A549 (cell line): ENCODE measurements around the gene PNPLA7. TPM values are rescaled to one million over a fixed set of nuclear protein-coding genes. Genes with fewer than 3 reads are reported as not detected.

Experiments
- BCL3 ChIP-seq: fragments of >200 bp; sonication (Bioruptor Twin); formaldehyde crosslinking; IDR thresholded peaks from 3 replicates; pipeline ENCODE4 v1.6.1; 2016
- BHLHE40 ChIP-seq: IDR thresholded peaks from 2 replicates; pipeline ENCODE4 v1.6.1; 2012; ENCODE audit warnings: low read depth, low read length, inconsistent platforms
- CBX8 ChIP-seq: fragments of 200-600 bp; sonication (generic); IDR thresholded peaks from 2 replicates; pipeline ENCODE4 v1.6.1; 2016
- CHD2 ChIP-seq: fragments of 150-350 bp; IDR thresholded peaks from 2 replicates; pipeline ENCODE4 v1.6.1; 2014; ENCODE audit warnings: low read length; ENCODE audit not compliant: partially characterized antibody
- CHD4 ChIP-seq: fragments of 200-600 bp; sonication (generic); IDR thresholded peaks from 2 replicates; pipeline ENCODE4 v1.6.1; 2016; ENCODE audit warnings: antibody characterized with exemption, mild to moderate bottlenecking, borderline replicate concordance
- E2F6 ChIP-seq: IDR thresholded peaks from 2 replicates; pipeline ENCODE4 v1.6.1; 2012; ENCODE audit warnings: low read depth, borderline replicate concordance
- ELK1 ChIP-seq: fragments of 150-350 bp; IDR thresholded peaks from 2 replicates; pipeline ENCODE4 v1.6.1; 2014; ENCODE audit warnings: low read depth, mild to moderate bottlenecking, low read length
- EP300 ChIP-seq, 2 experiments: fragments of >200 bp; sonication (Bioruptor Twin); formaldehyde crosslinking; IDR thresholded peaks; 2 replicates in 1 of 2; 3 replicates in 1 of 2; pipeline ENCODE4 v1.6.1; 2016 to 2017
- ESRRA ChIP-seq: fragments of 150-350 bp; IDR thresholded peaks from 2 replicates; pipeline ENCODE4 v1.6.1; 2014; ENCODE audit warnings: mild to moderate bottlenecking, low read length, borderline replicate concordance
- FOSL2 ChIP-seq, 2 experiments: fragments of 450-650 bp in 1 of 2; fragments of >200 bp in 1 of 2; sonication (Bioruptor Twin) in 1 of 2; formaldehyde crosslinking; IDR thresholded peaks; 2 replicates each; pipeline versions ENCODE4 v1.5.0 to v1.6.1; 2016 to 2020; ENCODE audit warnings: mild to moderate bottlenecking in 1 of 2, moderate library complexity in 1 of 2
- FOXS1 ChIP-seq: fragments of 250-450 bp; sonication (Bioruptor Pico); IDR thresholded peaks from 2 replicates; pipeline ENCODE4 v1.5.0; 2020; ENCODE audit warnings: mild to moderate bottlenecking, moderate library complexity
- GATA3 ChIP-seq: IDR thresholded peaks from 2 replicates; pipeline ENCODE4 v1.6.1; 2012; ENCODE audit warnings: borderline replicate concordance
- HOXA7 ChIP-seq: fragments of 250-450 bp; sonication (Bioruptor Pico); IDR thresholded peaks from 2 replicates; pipeline ENCODE4 v1.5.0; 2020; ENCODE audit warnings: mild to moderate bottlenecking, moderate library complexity
- HOXB5 ChIP-seq: fragments of 250-450 bp; sonication (Bioruptor Pico); IDR thresholded peaks from 2 replicates; pipeline ENCODE4 v1.5.0; 2020; ENCODE audit warnings: mild to moderate bottlenecking, moderate library complexity
- JUNB ChIP-seq: fragments of >200 bp; sonication (Bioruptor Twin); formaldehyde crosslinking; IDR thresholded peaks from 2 replicates; pipeline ENCODE4 v1.6.1; 2016
- KDM1A ChIP-seq: fragments of 200-600 bp; sonication (generic); IDR thresholded peaks from 2 replicates; pipeline ENCODE4 v1.6.1; 2016; ENCODE audit warnings: low read depth, mild to moderate bottlenecking
- MAFK ChIP-seq: fragments of 450-650 bp; IDR thresholded peaks from 2 replicates; pipeline ENCODE4 v1.6.1; 2014; ENCODE audit not compliant: partially characterized antibody
- MYC ChIP-seq: IDR thresholded peaks from 2 replicates; pipeline ENCODE4 v1.6.1; 2012; ENCODE audit warnings: mild to moderate bottlenecking, inconsistent platforms, low read length, improper control_type of control experiment, borderline replicate concordance
- NFE2L2 ChIP-seq: fragments of 150-350 bp; conservative IDR thresholded peaks from 2 replicates; pipeline ENCODE4 v1.6.1; 2014; ENCODE audit warnings: low read length
- PHF8 ChIP-seq: fragments of 200-600 bp; sonication (generic); IDR thresholded peaks from 2 replicates; pipeline ENCODE4 v1.6.1; 2016; ENCODE audit warnings: low read depth, mild to moderate bottlenecking, antibody characterized with exemption, moderate library complexity, borderline replicate concordance
- POLR2AphosphoS2 ChIP-seq: conservative IDR thresholded peaks from 2 replicates; pipeline ENCODE4 v1.6.1; 2012; ENCODE audit warnings: low read length, improper control_type of control experiment, inconsistent platforms
- RCOR1 ChIP-seq: fragments of 150-350 bp; IDR thresholded peaks from 2 replicates; pipeline ENCODE4 v1.6.1; 2014; ENCODE audit warnings: antibody characterized with exemption, low read length, low read depth
- RNF2 ChIP-seq: fragments of 200-600 bp; sonication (generic); IDR thresholded peaks from 2 replicates; pipeline ENCODE4 v1.6.1; 2016; ENCODE audit warnings: low read depth, mild to moderate bottlenecking, antibody characterized with exemption, moderate library complexity, borderline replicate concordance
- SREBF2 ChIP-seq: fragments of 450-650 bp; IDR thresholded peaks from 2 replicates; pipeline ENCODE4 v1.6.1; 2014; ENCODE audit warnings: mild to moderate bottlenecking, moderate library complexity
- TFCP2L1 ChIP-seq: fragments of 250-450 bp; sonication (Bioruptor Pico); IDR thresholded peaks from 2 replicates; pipeline ENCODE4 v1.5.0; 2021; ENCODE audit warnings: mild to moderate bottlenecking
- TP53 ChIP-seq: fragments of 250-450 bp; sonication (Bioruptor Pico); IDR thresholded peaks from 2 replicates; pipeline ENCODE4 v1.5.0; 2021; ENCODE audit warnings: mild to moderate bottlenecking, moderate library complexity
- ZFP36 ChIP-seq: fragments of 450-650 bp; IDR thresholded peaks from 2 replicates; pipeline ENCODE4 v1.6.1; 2014; ENCODE audit warnings: borderline replicate concordance; ENCODE audit not compliant: partially characterized antibody
- ZNF302 ChIP-seq: fragments of 250-450 bp; sonication (Bioruptor Pico); IDR thresholded peaks from 2 replicates; pipeline ENCODE4 v1.9.0; 2021; ENCODE audit warnings: inconsistent platforms, mild to moderate bottlenecking, moderate library complexity
- ZSCAN20 ChIP-seq: fragments of 250-450 bp; sonication (Bioruptor Pico); IDR thresholded peaks from 2 replicates; pipeline ENCODE4 v1.8.0; 2022; ENCODE audit warnings: mild to moderate bottlenecking, moderate library complexity
- polyA plus RNA-seq, 4 experiments: library from polyadenylated mRNA; depleted of rRNA in 3 of 4; stranded (reverse); fragments of >200 nt; fragmentation: RNase III in 1 of 4; extraction: RNeasy Plus Mini Kit Qiagen cat#74134 plus additional on column Dnase treatment in 1 of 4; gene quantifications; 2 replicates in 3 of 4; 3 replicates in 1 of 4; pipeline ENCODE4 v1.2.3, GENCODE V29; 2011 to 2017
- TF ChIP-seq, protein P1 (sequence below): IDR thresholded peaks from 2 replicates; pipeline ENCODE4 v1.6.1; 2012
- TF ChIP-seq, protein P2 (sequence below): fragments of >200 bp; sonication (Bioruptor Twin); formaldehyde crosslinking; IDR thresholded peaks from 3 replicates; pipeline ENCODE4 v1.5.1; 2016
- TF ChIP-seq, protein P3 (sequence below): IDR thresholded peaks from 2 replicates; pipeline ENCODE4 v1.6.1; 2012
- TF ChIP-seq, protein P4 (sequence below): fragments of 200-600 bp; sonication (generic); IDR thresholded peaks from 2 replicates; pipeline ENCODE4 v1.6.1; 2016; ENCODE audit warnings: antibody characterized with exemption, mild to moderate bottlenecking, moderate library complexity

The PNPLA7 gene
- polyA plus RNA-seq, 2 of the 4 experiments (the other 2 are of a cell fraction), result 0.31 to 1.1 TPM

DNA sequence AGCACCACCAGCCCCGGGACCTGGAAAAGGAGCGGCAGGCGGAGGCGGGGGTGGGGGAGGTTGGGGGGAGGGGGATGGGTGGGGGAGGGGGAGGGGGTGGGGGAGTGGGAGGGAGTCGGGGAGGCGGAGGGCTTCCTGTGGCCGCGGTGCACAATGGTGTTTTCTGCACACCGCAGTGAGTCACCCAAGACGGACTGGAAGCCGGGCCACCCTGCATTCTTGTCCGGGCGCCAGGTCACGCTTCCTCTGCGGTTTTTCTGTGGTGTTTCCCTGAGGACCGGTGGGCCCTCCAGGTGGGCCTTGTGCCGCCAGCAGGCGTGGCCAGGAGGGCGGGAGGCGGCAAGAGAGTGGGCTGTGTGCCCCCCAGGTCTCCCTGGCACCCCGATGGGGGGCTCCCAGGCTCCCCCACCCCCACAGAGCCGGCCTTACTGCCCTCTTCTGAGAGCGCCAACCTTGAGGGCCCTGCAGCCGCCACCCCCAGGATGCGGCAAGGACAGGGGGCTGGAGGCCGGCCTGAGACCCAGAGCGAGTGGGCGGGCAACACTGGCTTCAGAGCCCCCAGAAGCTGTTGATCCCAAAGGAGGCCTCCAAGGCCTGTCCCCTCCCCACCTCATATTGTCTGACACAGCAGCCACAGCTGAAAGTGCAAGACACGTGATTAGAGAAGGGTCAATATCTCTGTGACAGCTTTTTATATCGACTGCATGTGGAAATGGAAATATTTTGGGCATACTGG lies 138.4 kb downstream of the PNPLA7 start (continued):
- TF ChIP-seq EP300 (IDR thresholded peaks at IDR 0.05), result peak in 1 of 2 experiments; percentile 24; a peak in 1 of 5 replicates
- no peak for TF ChIP-seq FOXS1 (CRISPR knock-in tag)
- TF ChIP-seq, protein P1, sequence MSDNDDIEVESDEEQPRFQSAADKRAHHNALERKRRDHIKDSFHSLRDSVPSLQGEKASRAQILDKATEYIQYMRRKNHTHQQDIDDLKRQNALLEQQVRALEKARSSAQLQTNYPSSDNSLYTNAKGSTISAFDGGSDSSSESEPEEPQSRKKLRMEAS, result peak; percentile 70
- no peak for TF ChIP-seq ESRRA
- TF ChIP-seq, protein P2, sequence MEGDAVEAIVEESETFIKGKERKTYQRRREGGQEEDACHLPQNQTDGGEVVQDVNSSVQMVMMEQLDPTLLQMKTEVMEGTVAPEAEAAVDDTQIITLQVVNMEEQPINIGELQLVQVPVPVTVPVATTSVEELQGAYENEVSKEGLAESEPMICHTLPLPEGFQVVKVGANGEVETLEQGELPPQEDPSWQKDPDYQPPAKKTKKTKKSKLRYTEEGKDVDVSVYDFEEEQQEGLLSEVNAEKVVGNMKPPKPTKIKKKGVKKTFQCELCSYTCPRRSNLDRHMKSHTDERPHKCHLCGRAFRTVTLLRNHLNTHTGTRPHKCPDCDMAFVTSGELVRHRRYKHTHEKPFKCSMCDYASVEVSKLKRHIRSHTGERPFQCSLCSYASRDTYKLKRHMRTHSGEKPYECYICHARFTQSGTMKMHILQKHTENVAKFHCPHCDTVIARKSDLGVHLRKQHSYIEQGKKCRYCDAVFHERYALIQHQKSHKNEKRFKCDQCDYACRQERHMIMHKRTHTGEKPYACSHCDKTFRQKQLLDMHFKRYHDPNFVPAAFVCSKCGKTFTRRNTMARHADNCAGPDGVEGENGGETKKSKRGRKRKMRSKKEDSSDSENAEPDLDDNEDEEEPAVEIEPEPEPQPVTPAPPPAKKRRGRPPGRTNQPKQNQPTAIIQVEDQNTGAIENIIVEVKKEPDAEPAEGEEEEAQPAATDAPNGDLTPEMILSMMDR, result no peak
- TF ChIP-seq CHD2, result no peak
- no peak for TF ChIP-seq NFE2L2
- no peak for TF ChIP-seq RNF2
- TF ChIP-seq, protein P3, sequence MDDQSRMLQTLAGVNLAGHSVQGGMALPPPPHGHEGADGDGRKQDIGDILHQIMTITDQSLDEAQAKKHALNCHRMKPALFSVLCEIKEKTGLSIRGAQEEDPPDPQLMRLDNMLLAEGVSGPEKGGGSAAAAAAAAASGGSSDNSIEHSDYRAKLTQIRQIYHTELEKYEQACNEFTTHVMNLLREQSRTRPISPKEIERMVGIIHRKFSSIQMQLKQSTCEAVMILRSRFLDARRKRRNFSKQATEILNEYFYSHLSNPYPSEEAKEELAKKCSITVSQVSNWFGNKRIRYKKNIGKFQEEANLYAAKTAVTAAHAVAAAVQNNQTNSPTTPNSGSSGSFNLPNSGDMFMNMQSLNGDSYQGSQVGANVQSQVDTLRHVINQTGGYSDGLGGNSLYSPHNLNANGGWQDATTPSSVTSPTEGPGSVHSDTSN, result no peak
- no peak for TF ChIP-seq RCOR1
- peak; percentile 46; the same call in 1 of the 2 replicates for TF ChIP-seq FOSL2 (IDR thresholded peaks at IDR 0.05)
- peak; percentile 76 for TF ChIP-seq FOSL2 (CRISPR knock-in tag; IDR thresholded peaks at IDR 0.05)
- TF ChIP-seq MYC, result no peak
- no peak for TF ChIP-seq POLR2AphosphoS2
- TF ChIP-seq PHF8, result no peak
- TF ChIP-seq TP53, result no peak
- TF ChIP-seq BCL3, result no peak
- TF ChIP-seq JUNB, result no peak
- TF ChIP-seq, protein P4, sequence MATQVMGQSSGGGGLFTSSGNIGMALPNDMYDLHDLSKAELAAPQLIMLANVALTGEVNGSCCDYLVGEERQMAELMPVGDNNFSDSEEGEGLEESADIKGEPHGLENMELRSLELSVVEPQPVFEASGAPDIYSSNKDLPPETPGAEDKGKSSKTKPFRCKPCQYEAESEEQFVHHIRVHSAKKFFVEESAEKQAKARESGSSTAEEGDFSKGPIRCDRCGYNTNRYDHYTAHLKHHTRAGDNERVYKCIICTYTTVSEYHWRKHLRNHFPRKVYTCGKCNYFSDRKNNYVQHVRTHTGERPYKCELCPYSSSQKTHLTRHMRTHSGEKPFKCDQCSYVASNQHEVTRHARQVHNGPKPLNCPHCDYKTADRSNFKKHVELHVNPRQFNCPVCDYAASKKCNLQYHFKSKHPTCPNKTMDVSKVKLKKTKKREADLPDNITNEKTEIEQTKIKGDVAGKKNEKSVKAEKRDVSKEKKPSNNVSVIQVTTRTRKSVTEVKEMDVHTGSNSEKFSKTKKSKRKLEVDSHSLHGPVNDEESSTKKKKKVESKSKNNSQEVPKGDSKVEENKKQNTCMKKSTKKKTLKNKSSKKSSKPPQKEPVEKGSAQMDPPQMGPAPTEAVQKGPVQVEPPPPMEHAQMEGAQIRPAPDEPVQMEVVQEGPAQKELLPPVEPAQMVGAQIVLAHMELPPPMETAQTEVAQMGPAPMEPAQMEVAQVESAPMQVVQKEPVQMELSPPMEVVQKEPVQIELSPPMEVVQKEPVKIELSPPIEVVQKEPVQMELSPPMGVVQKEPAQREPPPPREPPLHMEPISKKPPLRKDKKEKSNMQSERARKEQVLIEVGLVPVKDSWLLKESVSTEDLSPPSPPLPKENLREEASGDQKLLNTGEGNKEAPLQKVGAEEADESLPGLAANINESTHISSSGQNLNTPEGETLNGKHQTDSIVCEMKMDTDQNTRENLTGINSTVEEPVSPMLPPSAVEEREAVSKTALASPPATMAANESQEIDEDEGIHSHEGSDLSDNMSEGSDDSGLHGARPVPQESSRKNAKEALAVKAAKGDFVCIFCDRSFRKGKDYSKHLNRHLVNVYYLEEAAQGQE, result no peak
- TF ChIP-seq GATA3, result 0 out of 2 replicates have a peak, but pooled peaks have one; percentile 30
- TF ChIP-seq MAFK, result no peak
- TF ChIP-seq E2F6, result 0 out of 2 replicates have a peak, but pooled peaks have one; percentile 23
- no peak for TF ChIP-seq ZNF302 (CRISPR knock-in tag)
- 0 out of 2 replicates have a peak, but pooled peaks have one; percentile 30 for TF ChIP-seq TFCP2L1 (CRISPR knock-in tag)
- TF ChIP-seq ZFP36, result no peak
- no peak for TF ChIP-seq KDM1A
- no peak for TF ChIP-seq ZSCAN20 (CRISPR knock-in tag)
- no peak for TF ChIP-seq CHD4
- TF ChIP-seq BHLHE40, result peak; percentile 79
- TF ChIP-seq CBX8, result no peak
- no peak for TF ChIP-seq HOXA7 (CRISPR knock-in tag)
- TF ChIP-seq HOXB5, result no peak
- no peak for TF ChIP-seq SREBF2
- no peak for TF ChIP-seq ELK1
